Coronary artery (tissue), 2 donors: ENCODE measurements around the gene TSPAN1.

ENCODE experiments used
- DNase-seq: peaks from one replicate; pipeline ENCODE4 v3.0.0-alpha.2; 2017; ENCODE audit warnings: low spot score
- H3K27ac ChIP-seq, 2 donors: fragments of 200-600 bp; sonication (generic); one replicate each; pipeline ENCODE4 v1.5.1; 2016 to 2019
- H3K4me3 ChIP-seq: fragments of 200-600 bp; sonication (generic); 2 replicates; pipeline ENCODE4 v1.5.1; 2016; ENCODE audit warnings: mild to moderate bottlenecking, moderate library complexity
- CTCF ChIP-seq: fragments of 200-600 bp; sonication (generic); IDR thresholded peaks from one replicate; pipeline ENCODE4 v1.5.1; 2019; ENCODE audit warnings: antibody characterized with exemption

The TSPAN1 gene

GRCh38 chr1:46204406-46204742 is 29.5 kb downstream of the TSPAN1 start:
- TF ChIP-seq CTCF: no peak
- Histone ChIP-seq H3K4me3 (peak overlapping the region; percentile 93), H3K27ac (peak overlapping the region; percentile 87 to 94)
- DNase-seq: no peak

- no peak for TF ChIP-seq CTCF
- no peak for DNase-seq
- Histone ChIP-seq H3K27ac (peak overlapping the region; percentile 87 to 94), H3K4me3 (peak overlapping the region; percentile 93)
These were observed 30.3 kb downstream of the TSPAN1 start for GRCh38 chr1:46205141-46205540.

GRCh38 chr1:46205791-46206190 is 30.9 kb downstream of the TSPAN1 start:
- H3K4me3 ChIP-seq: peak overlapping the region; percentile 93
- no peak for TF ChIP-seq CTCF
- peak overlapping the region in 1 of 2 donors; percentile 94 for H3K27ac ChIP-seq
- no peak for DNase-seq

DNA sequence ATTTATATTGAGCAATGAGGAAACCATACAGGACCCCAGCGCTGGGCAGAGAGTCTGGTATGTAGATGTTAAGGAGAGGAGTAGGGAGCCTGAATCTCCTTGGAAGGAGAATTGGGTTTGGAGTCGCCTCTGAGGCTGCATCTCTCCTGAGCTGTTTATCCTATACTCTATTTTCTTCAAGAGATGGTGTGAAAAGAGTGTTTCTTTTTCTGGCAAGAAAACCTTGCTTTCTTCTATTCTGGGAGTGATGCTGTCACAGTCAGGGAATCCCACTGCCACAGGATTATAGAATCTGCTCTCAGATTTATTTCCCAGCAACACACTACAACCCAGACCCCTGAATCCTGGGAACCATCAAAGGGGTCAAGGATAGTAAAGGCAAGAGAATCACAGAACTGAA is 31.5 kb downstream of the TSPAN1 start:
- DNase-seq: no peak
- H3K27ac ChIP-seq: no peak overlapping the region
- TF ChIP-seq CTCF: no peak
- H3K4me3 ChIP-seq: no peak overlapping the region

DNA sequence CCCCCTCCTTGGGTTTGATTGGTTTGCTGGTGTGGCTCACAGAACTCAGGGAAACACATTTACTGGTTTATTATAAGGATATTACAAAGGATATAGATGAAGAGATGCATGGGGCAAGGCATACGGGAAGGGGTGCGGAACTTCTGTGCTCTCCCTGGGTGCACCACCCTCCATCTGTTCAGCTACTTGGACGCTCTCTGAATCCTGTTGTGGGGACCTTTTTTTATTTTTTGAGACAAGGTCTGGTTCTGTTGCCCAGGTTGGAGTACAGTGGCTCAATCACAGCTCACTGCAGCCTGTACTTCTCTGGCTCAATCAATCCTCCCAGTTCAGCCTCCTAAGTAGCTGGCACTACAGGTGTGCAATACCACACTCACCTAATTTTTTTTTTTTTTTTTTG is 35.7 kb downstream of the TSPAN1 start:
- no peak for TF ChIP-seq CTCF
- DNase-seq: no peak
- Histone ChIP-seq H3K27ac (no peak overlapping the region), H3K4me3 (no peak overlapping the region)

GRCh38 chr1:46211051-46211450 is 36.2 kb downstream of the TSPAN1 start:
- no peak for DNase-seq
- TF ChIP-seq CTCF: no peak
- no peak overlapping the region for H3K27ac ChIP-seq
- H3K4me3 ChIP-seq: no peak overlapping the region

GRCh38 chr1:46215504-46215903 is 40.6 kb downstream of the TSPAN1 start:
- no peak overlapping the region for H3K27ac ChIP-seq

More at GRCh38 chr1:46215504-46215903, 40.6 kb downstream of the TSPAN1 start:
- H3K4me3 ChIP-seq: no peak overlapping the region
- no peak for DNase-seq
- no peak for TF ChIP-seq CTCF
